H1 (cell line): ENCODE measurements around the gene TMEM176B. TPM values are rescaled to one million over a fixed set of nuclear protein-coding genes. Genes with fewer than 3 reads are reported as not detected.

ENCODE experiments used
- CTCF ChIA-PET: fragments of 300-600 bp; sonication (Branson Sonifier 250); formaldehyde crosslinking; loops from one replicate; lab custom pipeline; 2021; ENCODE audit not compliant: partially characterized antibody; lab: Charles Lee
- POLR2A ChIA-PET: fragments of 300-600 bp; sonication (Branson Sonifier 250); formaldehyde crosslinking; loops from one replicate; lab custom pipeline; 2021; ENCODE audit warnings: inconsistent platforms; ENCODE audit not compliant: partially characterized antibody; lab: Charles Lee
- DNase-seq, 2 experiments: peaks; one replicate each; pipeline versions ENCODE4 v3.0.0 to v3.0.0-alpha.2; 2010 to 2022; ENCODE audit warnings: low spot score in 2 of 2, low read depth in 1 of 2, mixed read lengths in 1 of 2
- FAIRE-seq: peaks from 2 replicates; lab custom pipeline; 2011; peaks lifted over from hg19 to GRCh38; lab: Jason Lieb, UNC
- H2AFZ ChIP-seq: 2 replicates; pipeline ENCODE4 v1.8.1; 2012; ENCODE audit warnings: low read length, inconsistent platforms
- H2AK5ac ChIP-seq: 2 replicates; pipeline ENCODE4 v1.6.1; 2013; ENCODE audit warnings: low read depth, low read length
- H2BK120ac ChIP-seq: replicated peaks from 2 replicates; pipeline ENCODE3; 2013; ENCODE audit warnings: low read depth, low read length, inconsistent platforms
- H2BK12ac ChIP-seq: 2 replicates; pipeline ENCODE4 v1.6.1; 2013; ENCODE audit warnings: low read depth, low read length
- H2BK15ac ChIP-seq: 2 replicates; pipeline ENCODE4 v1.6.1; 2013; ENCODE audit warnings: low read length
- H2BK20ac ChIP-seq: 2 replicates; pipeline ENCODE4 v1.6.1; 2013; ENCODE audit warnings: low read length
- H2BK5ac ChIP-seq: 2 replicates; pipeline ENCODE4 v1.6.1; 2013; ENCODE audit warnings: low read depth, low read length
- H3K14ac ChIP-seq: 2 replicates; pipeline ENCODE4 v1.6.1; 2013; ENCODE audit warnings: inconsistent platforms; ENCODE audit not compliant: insufficient read length
- H3K18ac ChIP-seq: 2 replicates; pipeline ENCODE4 v1.6.1; 2013; ENCODE audit warnings: low read length; ENCODE audit errors: extremely low read depth
- H3K23ac ChIP-seq: 2 replicates; pipeline ENCODE4 v1.6.1; 2013; ENCODE audit warnings: inconsistent platforms; ENCODE audit not compliant: insufficient read length
- H3K23me2 ChIP-seq: 2 replicates; pipeline ENCODE4 v1.6.1; 2013; ENCODE audit warnings: low read depth, low read length
- H3K27ac ChIP-seq: 2 replicates; pipeline ENCODE4 v1.6.1; 2011; ENCODE audit warnings: low read depth, low read length, inconsistent platforms
- H3K27me3 ChIP-seq, 4 experiments: replicated peaks in 1 of 4; 1 replicate in 1 of 4; 2 replicates in 3 of 4; pipeline versions ENCODE4 v1.6.1 to v1.8.1; 2011 to 2013; ENCODE audit warnings: low read length in 3 of 4, mild to moderate bottlenecking in 3 of 4, inconsistent platforms in 2 of 4, mixed read lengths in 2 of 4, moderate library complexity in 1 of 4; ENCODE audit not compliant: control insufficient read depth in 3 of 4, insufficient read depth in 3 of 4; ENCODE audit errors: extremely low read depth in 1 of 4
- H3K36me3 ChIP-seq, 4 experiments: 2 replicates each; pipeline versions ENCODE4 v1.6.1 to v1.8.1; 2011 to 2013; ENCODE audit warnings: mild to moderate bottlenecking in 4 of 4, low read length in 3 of 4, moderate library complexity in 2 of 4, control low read depth in 1 of 4, inconsistent platforms in 1 of 4; ENCODE audit not compliant: insufficient read depth in 4 of 4, control insufficient read depth in 2 of 4
- H3K4ac ChIP-seq: replicated peaks from 2 replicates; pipeline ENCODE3; 2013; ENCODE audit warnings: low read length, low read depth, mixed read lengths, inconsistent platforms; ENCODE audit not compliant: insufficient read length
- H3K4me1 ChIP-seq, 4 experiments: replicated peaks in 1 of 4; 1 replicate in 1 of 4; 2 replicates in 3 of 4; pipeline versions ENCODE4 v1.6.1 to v1.8.1; 2011 to 2013; ENCODE audit warnings: low read length in 3 of 4, inconsistent platforms in 2 of 4, mixed read lengths in 1 of 4; ENCODE audit not compliant: insufficient read depth in 4 of 4, control insufficient read depth in 3 of 4
- H3K4me2 ChIP-seq, 2 experiments: 2 replicates each; pipeline versions ENCODE4 v1.6.1 to v1.8.1; 2011 to 2013; ENCODE audit warnings: low read depth in 2 of 2, low read length in 2 of 2, control low read depth in 1 of 2, inconsistent platforms in 1 of 2, mild to moderate bottlenecking in 1 of 2; ENCODE audit not compliant: insufficient read depth in 1 of 2
- H3K4me3 ChIP-seq, 4 experiments: fragments of 200-600, 300-600 bp in 1 of 4; sonication (generic), shearing (Covaris generic), sonication (Bioruptor Twin) in 1 of 4; 2 replicates each; pipeline versions ENCODE4 v1.5.1 to v1.8.1; 2011 to 2016; ENCODE audit warnings: low read length in 4 of 4, low read depth in 3 of 4, control low read depth in 2 of 4, inconsistent platforms in 2 of 4, mild to moderate bottlenecking in 2 of 4, mixed read lengths in 1 of 4, moderate library complexity in 1 of 4; ENCODE audit not compliant: insufficient read depth in 2 of 4; ENCODE audit errors: extremely low read depth in 1 of 4
- H3K56ac ChIP-seq: replicated peaks from 2 replicates; pipeline ENCODE3; 2013; ENCODE audit warnings: low read depth, mild to moderate bottlenecking, mixed read lengths, low read length, inconsistent platforms; ENCODE audit not compliant: insufficient read length
- H3K79me1 ChIP-seq: 2 replicates; pipeline ENCODE4 v1.6.1; 2013; ENCODE audit warnings: low read depth, low read length, control low read depth
- H3K79me2 ChIP-seq, 2 experiments: 2 replicates each; pipeline versions ENCODE4 v1.6.1 to v1.8.1; 2012 to 2013; ENCODE audit warnings: low read length in 2 of 2, mild to moderate bottlenecking in 2 of 2, inconsistent platforms in 1 of 2; ENCODE audit not compliant: insufficient read depth in 2 of 2, control insufficient read depth in 1 of 2
- H3K9ac ChIP-seq, 4 experiments: replicated peaks in 1 of 4; 1 replicate in 1 of 4; 2 replicates in 3 of 4; pipeline versions ENCODE4 v1.6.1 to v1.8.1; 2011 to 2013; ENCODE audit warnings: low read depth in 3 of 4, low read length in 3 of 4, control low read depth in 2 of 4, mild to moderate bottlenecking in 2 of 4, moderate library complexity in 2 of 4, inconsistent platforms in 1 of 4; ENCODE audit errors: extremely low read depth in 1 of 4
- H3K9me3 ChIP-seq, 2 experiments: 2 replicates each; pipeline versions ENCODE4 v1.6.1 to v1.8.1; 2012 to 2013; ENCODE audit warnings: mild to moderate bottlenecking in 2 of 2, moderate library complexity in 2 of 2, control low read depth in 1 of 2, inconsistent platforms in 1 of 2, low read depth in 1 of 2, low read length in 1 of 2, mixed read lengths in 1 of 2; ENCODE audit not compliant: insufficient read depth in 2 of 2
- H4K20me1 ChIP-seq, 2 experiments: replicated peaks in 1 of 2; 2 replicates each; pipeline versions ENCODE3 to v1.8.1; 2011 to 2013; ENCODE audit warnings: inconsistent platforms in 2 of 2, low read length in 2 of 2, mild to moderate bottlenecking in 1 of 2; ENCODE audit not compliant: insufficient read depth in 2 of 2, control insufficient read depth in 1 of 2
- H4K5ac ChIP-seq: 2 replicates; pipeline ENCODE4 v1.6.1; 2013; ENCODE audit warnings: low read length, low read depth, mixed read lengths, inconsistent platforms; ENCODE audit not compliant: insufficient read length
- H4K8ac ChIP-seq: 2 replicates; pipeline ENCODE4 v1.8.0; 2013; ENCODE audit warnings: mild to moderate bottlenecking, moderate library complexity, low read length, inconsistent platforms; ENCODE audit not compliant: insufficient read depth; ENCODE audit errors: extremely low read depth
- H4K91ac ChIP-seq: replicated peaks from 2 replicates; pipeline ENCODE3; 2013; ENCODE audit warnings: low read length, mixed read lengths, inconsistent platforms; ENCODE audit not compliant: insufficient read length
- CEBPB ChIP-seq: IDR thresholded peaks from 2 replicates; pipeline ENCODE4 v1.6.1; 2012; ENCODE audit warnings: low read depth, low read length
- EGR1 ChIP-seq: IDR thresholded peaks from 2 replicates; pipeline ENCODE4 v1.6.1; 2011; ENCODE audit warnings: low read depth, low read length, borderline replicate concordance
- EZH2 ChIP-seq: fragments of 200-600 bp; sonication (generic); IDR thresholded peaks from 2 replicates; pipeline ENCODE4 v1.7.1; 2012; ENCODE audit warnings: low read depth, mild to moderate bottlenecking, moderate library complexity, low read length, inconsistent platforms; ENCODE audit not compliant: severe bottlenecking
- JUND ChIP-seq: IDR thresholded peaks from 2 replicates; pipeline ENCODE4 v1.6.1; 2011; ENCODE audit warnings: mild to moderate bottlenecking, improper control_type of control experiment, low read length
- NRF1 ChIP-seq: IDR thresholded peaks from 2 replicates; pipeline ENCODE4 v1.6.1; 2011; ENCODE audit warnings: mild to moderate bottlenecking, low read depth, low read length, improper control_type of control experiment
- PHF8 ChIP-seq: fragments of 200-600 bp; sonication (generic); conservative IDR thresholded peaks from 2 replicates; pipeline ENCODE4 v1.7.1; 2012; ENCODE audit warnings: low read depth, mild to moderate bottlenecking, inconsistent platforms, low read length, moderate library complexity
- SP1 ChIP-seq: IDR thresholded peaks from 2 replicates; pipeline ENCODE4 v1.6.1; 2011; ENCODE audit warnings: low read depth, low read length
- SP2 ChIP-seq: IDR thresholded peaks from 2 replicates; pipeline ENCODE4 v1.6.1; 2012; ENCODE audit warnings: mild to moderate bottlenecking, low read length, inconsistent platforms
- SRF ChIP-seq: IDR thresholded peaks from 2 replicates; pipeline ENCODE4 v1.6.1; 2011; ENCODE audit warnings: mild to moderate bottlenecking, low read depth, low read length, moderate library complexity
- SUZ12 ChIP-seq: fragments of 200-600 bp; sonication (generic); IDR thresholded peaks from 2 replicates; pipeline ENCODE4 v1.6.1; 2012; ENCODE audit warnings: mild to moderate bottlenecking, inconsistent platforms, low read length, moderate library complexity, mixed read lengths
- TBP ChIP-seq: IDR thresholded peaks from 2 replicates; pipeline ENCODE4 v1.6.1; 2011; ENCODE audit warnings: low read depth, low read length, improper control_type of control experiment
- YY1 ChIP-seq: IDR thresholded peaks from 2 replicates; pipeline ENCODE4 v1.6.1; 2011; ENCODE audit warnings: low read depth, mild to moderate bottlenecking, low read length
- WGBS, 2 experiments: shearing (Covaris generic) in 1 of 2; methylation state at CpG; one replicate each; pipeline versions ENCODE4 v1.1.6 to v1.1.7; 2013 to 2015; ENCODE audit warnings: low lambda C conversion rate in 2 of 2, mixed read lengths in 2 of 2, inconsistent platforms in 1 of 2, low coverage in 1 of 2, missing lambda C conversion rate in 1 of 2; ENCODE audit not compliant: insufficient replicate concordance in 2 of 2, insufficient coverage in 1 of 2, insufficient read length in 1 of 2; ENCODE audit errors: extremely low coverage in 1 of 2, missing lambda C conversion rate in 1 of 2; 5-methylcytosine and 5-hydroxymethylcytosine counted together
- polyA plus RNA-seq, 7 experiments: library from polyadenylated mRNA; depleted of rRNA in 3 of 7; stranded (reverse) in 5 of 7; unstranded in 2 of 7; fragments of >200 nt in 5 of 7; fragments of 200-250 nt in 2 of 7; gene quantifications; 1 replicate in 5 of 7; 2 replicates in 1 of 7; 4 replicates in 1 of 7; pipeline versions ENCODE4 v1.2.1 to v1.2.3, GENCODE V29; 2011 to 2013; ENCODE audit warnings: missing spikeins in 2 of 7, mixed read lengths in 2 of 7
- total RNA-seq: library from RNA; stranded (reverse); fragmentation: NEBNext Ultra II Directional; extraction: Animal tissue kit (Norgen Biotek cat#: 25700); gene quantifications from 2 replicates; pipeline ENCODE4 v1.2.1, GENCODE V29; 2021
- TF ChIP-seq, protein P1 (sequence below): IDR thresholded peaks from 2 replicates; pipeline ENCODE4 v1.6.1; 2012; ENCODE audit warnings: inconsistent platforms

The TMEM176B gene
- total and polyA plus RNA-seq, 2 of the 8 experiments (the other 6 are each of a cell fraction or from before 2014, with no cell fraction given): 1.2 to 2.1 TPM

GRCh38 chr7:150820578-150821198 lies 20.5 kb upstream of the TMEM176B start:
- no peak overlapping the region for H3K14ac ChIP-seq
- H3K4me2 ChIP-seq: no peak overlapping the region
- TF ChIP-seq EZH2: no peak
- TF ChIP-seq, protein P1, sequence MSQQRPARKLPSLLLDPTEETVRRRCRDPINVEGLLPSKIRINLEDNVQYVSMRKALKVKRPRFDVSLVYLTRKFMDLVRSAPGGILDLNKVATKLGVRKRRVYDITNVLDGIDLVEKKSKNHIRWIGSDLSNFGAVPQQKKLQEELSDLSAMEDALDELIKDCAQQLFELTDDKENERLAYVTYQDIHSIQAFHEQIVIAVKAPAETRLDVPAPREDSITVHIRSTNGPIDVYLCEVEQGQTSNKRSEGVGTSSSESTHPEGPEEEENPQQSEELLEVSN: no peak
- no peak for TF ChIP-seq CEBPB
- no peak for TF ChIP-seq SP1
- no peak for TF ChIP-seq SP2
- TF ChIP-seq NRF1: no peak
- no peak for TF ChIP-seq PHF8
- TF ChIP-seq YY1: no peak
- TF ChIP-seq JUND: no peak
- TF ChIP-seq TBP: no peak
- TF ChIP-seq SRF: no peak
- no peak for TF ChIP-seq SUZ12
- no peak for TF ChIP-seq EGR1
- no peak overlapping the region for H3K4me3 ChIP-seq
- H2BK12ac ChIP-seq: no peak overlapping the region
- no peak overlapping the region for H3K56ac ChIP-seq
- H4K8ac ChIP-seq: no peak overlapping the region
- H3K23ac ChIP-seq: no peak overlapping the region
- H3K27me3 ChIP-seq: no peaks in the 10 kb centered on the region; a peak in 3 of 7 replicates
- H2BK120ac ChIP-seq: no peak overlapping the region
- no peak overlapping the region for H3K9ac ChIP-seq
- peaks cover 0 to 5% of the 10 kb centered on the region in 2 experiments; a peak in 2 of 4 replicates for H3K9me3 ChIP-seq
- H3K27ac ChIP-seq: no peak overlapping the region
- no peak overlapping the region for H3K18ac ChIP-seq
- peaks cover 0 to 7% (median 0%) of the 10 kb centered on the region in 4 experiments; a peak in 3 of 7 replicates for H3K4me1 ChIP-seq
- no peaks in the 10 kb centered on the region; a peak in 1 of 8 replicates for H3K36me3 ChIP-seq
- no peaks in the 10 kb centered on the region for H3K23me2 ChIP-seq
- 89% methylated on average over 7 of the region's 7 CpGs; no CpG with 5 or more reads in 1 of the 2 experiments for WGBS, 2 experiments
- H4K20me1 ChIP-seq: no peaks in the 10 kb centered on the region
- H2AFZ ChIP-seq: no peak overlapping the region
- H2BK5ac ChIP-seq: no peak overlapping the region
- H2AK5ac ChIP-seq: no peak overlapping the region
- FAIRE-seq: no peak
- no peak overlapping the region for H3K4ac ChIP-seq
- no peak overlapping the region for H4K5ac ChIP-seq
- no peaks in the 10 kb centered on the region for H3K79me2 ChIP-seq
- ChIA-PET POLR2A (no interaction called here), CTCF (interaction anchor here (1.0 kb wide), 1 partner anchor 189 kb away, joined by 3 read pairs; no protein-coding TSS in a partner anchor)
- no peaks in the 10 kb centered on the region; the same call in 1 of the 2 replicates for H3K79me1 ChIP-seq
- no peak overlapping the region for H2BK20ac ChIP-seq
- no peak for DNase-seq
- H2BK15ac ChIP-seq: no peak overlapping the region; the same call in 1 of the 2 replicates
- H4K91ac ChIP-seq: no peak overlapping the region
